ENCODE measurements around the gene GTF2IRD2. TPM values are rescaled to one million over a fixed set of nuclear protein-coding genes. Genes with fewer than 3 reads are reported as not detected.
A peak's percentile ranks its signal among the peaks of the same experiment; 100 is the strongest.
"Not testable (repeated sequence)": the region's sequence is repeated elsewhere in the genome, so short reads cannot be mapped to it uniquely, and the experiment has no call there.

The GTF2IRD2 gene
- total and polyA plus RNA-seq, 7 experiments from 2014 or later: 12.1 to 44.1 (median 23.0) TPM

DNA sequence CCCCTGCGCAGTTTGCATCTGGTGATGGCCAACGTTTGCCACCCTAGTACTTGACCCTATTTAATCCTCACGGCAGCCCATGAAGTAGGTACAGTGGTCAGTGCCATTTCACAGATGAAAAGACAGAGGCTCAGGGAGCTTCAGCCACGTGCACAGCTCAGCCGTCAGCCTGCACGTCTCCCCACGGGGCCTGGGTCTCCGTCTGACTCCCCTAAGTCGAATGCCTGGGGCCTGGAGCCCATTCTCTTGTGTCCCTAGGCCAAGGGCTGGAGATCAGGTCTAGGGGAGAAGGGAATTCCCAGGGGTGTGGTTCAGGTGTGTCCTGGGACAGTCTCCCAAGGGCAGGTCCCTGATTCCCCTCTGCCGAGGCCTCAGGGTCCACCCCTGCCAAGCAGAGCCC, 84.4 kb downstream of the GTF2IRD2 start:
- ATAC-seq: not testable (repeated sequence)

DNA sequence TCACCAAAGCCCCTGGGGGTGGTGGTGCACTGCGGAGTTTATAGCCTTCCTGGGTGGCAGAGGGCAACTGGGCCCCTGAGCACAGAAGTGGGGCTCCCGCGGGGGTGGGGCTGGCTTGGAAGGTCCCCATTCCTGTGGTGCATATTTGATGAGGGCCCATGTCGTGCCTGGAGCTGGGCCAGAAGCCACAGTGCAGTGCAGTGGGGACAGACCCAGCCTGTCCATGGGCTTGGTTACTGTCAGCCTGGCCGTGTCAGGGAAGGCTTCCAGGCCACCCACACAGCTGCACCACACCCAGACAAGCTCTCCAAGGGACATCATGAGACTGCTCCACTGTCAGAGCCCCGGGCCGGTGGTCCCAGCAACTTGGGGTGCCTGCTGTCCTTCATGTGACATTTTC, 84.9 kb downstream of the GTF2IRD2 start:
- H3K9me3 Mint-ChIP-seq; H3K4me1 ChIP-seq (ENCODE audit: control insufficient read depth in 2 of 2, insufficient read depth in 2 of 2, low read length in 2 of 2); H3K27ac ChIP-seq (ENCODE audit: low read depth, low read length); H3K4me3 ChIP-seq (ENCODE audit: low read length); ATAC-seq; H3K9me3 ChIP-seq (ENCODE audit: control insufficient read depth in 2 of 3, low read length in 3 of 3); H3K36me3 ChIP-seq (ENCODE audit: control insufficient read depth in 2 of 3, insufficient read depth in 3 of 3, low read length in 3 of 3); CTCF ChIA-PET; H3K4me3 Mint-ChIP-seq; intact Hi-C loops (cut with micrococcal nuclease); H3K27me3 ChIP-seq (ENCODE audit: control insufficient read depth in 2 of 2, insufficient read depth in 2 of 2, low read length in 2 of 2); POLR2A ChIA-PET; H3K36me3 Mint-ChIP-seq; H3K27ac Mint-ChIP-seq; H3K4me1 Mint-ChIP-seq; H3K27me3 Mint-ChIP-seq; DNase-seq: not testable (repeated sequence)

More for the DNA sequence above, 84.4 kb downstream of the GTF2IRD2 start:
- H3K27ac ChIP-seq (ENCODE audit: low read depth, low read length); H3K9me3 Mint-ChIP-seq; H3K27ac Mint-ChIP-seq; DNase-seq; H3K36me3 ChIP-seq (ENCODE audit: control insufficient read depth in 2 of 3, insufficient read depth in 3 of 3, low read length in 3 of 3); H3K4me1 Mint-ChIP-seq; H3K4me1 ChIP-seq (ENCODE audit: control insufficient read depth in 2 of 2, insufficient read depth in 2 of 2, low read length in 2 of 2); POLR2A ChIA-PET; H3K36me3 Mint-ChIP-seq; H3K9me3 ChIP-seq (ENCODE audit: control insufficient read depth in 2 of 3, low read length in 3 of 3); H3K27me3 Mint-ChIP-seq; H3K27me3 ChIP-seq (ENCODE audit: control insufficient read depth in 2 of 2, insufficient read depth in 2 of 2, low read length in 2 of 2); CTCF ChIA-PET; H3K4me3 Mint-ChIP-seq; H3K4me3 ChIP-seq (ENCODE audit: low read length); intact Hi-C loops (cut with micrococcal nuclease): not testable (repeated sequence)

DNA sequence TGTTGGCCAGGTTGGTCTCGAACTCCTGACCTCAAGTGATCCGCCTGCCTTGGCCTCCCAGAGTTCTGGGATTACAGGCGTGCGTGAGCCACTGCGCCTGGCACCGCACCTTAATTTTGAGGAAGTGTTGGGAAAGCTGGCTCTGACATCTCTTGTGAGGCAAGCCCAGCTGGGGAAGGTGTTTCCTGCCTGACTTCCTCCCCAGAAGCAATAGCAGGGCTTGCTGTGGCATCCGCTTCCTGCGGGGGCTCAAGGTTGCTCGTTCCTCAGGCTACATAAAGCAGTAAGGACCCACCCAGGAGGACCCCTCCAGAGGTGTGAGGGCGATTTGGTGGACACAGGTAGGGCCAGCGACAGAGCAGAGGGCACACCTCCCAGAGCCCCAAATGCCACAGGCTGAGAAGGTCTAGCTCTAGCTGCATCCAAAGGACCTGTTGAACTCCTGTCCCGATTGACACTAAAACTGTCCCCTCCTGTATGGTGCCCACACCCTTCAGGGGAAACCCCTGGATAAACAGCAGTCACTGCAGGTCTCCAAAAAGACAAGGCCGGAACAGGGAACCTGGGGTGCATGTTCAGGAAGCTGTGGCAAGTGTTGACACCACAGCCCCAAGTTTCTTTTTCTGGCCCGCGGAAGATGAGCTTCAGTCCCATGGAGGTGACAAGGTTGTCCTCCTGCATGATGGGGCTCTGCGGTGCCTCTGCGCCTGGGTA, 86.0 kb downstream of the GTF2IRD2 start:
- H3K4me1 Mint-ChIP-seq: not testable (repeated sequence)

DNA sequence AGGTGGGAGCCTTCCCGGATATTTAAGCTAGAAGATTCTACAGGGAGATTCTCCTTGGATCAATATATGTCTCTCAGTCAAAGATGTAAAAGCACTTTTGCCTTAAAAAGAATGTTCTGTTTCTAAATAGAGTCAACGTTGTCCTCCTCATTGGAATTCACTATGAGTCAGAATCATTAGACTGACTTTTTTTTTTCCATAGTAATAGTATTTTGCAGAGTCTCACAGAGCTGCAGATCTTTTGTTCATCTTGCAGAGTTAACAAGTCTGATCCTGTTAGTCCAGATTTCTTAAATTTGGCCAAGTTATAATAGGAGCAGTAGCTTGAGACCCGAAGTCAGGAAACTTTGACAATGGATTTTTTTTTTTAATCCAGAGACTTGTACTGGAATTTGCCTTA, 92.4 kb downstream of the GTF2IRD2 start:
- H3K27me3 ChIP-seq (ENCODE audit: control insufficient read depth in 2 of 2, insufficient read depth in 2 of 2, low read length in 2 of 2); H3K4me3 ChIP-seq (ENCODE audit: low read length); POLR2A ChIA-PET; H3K4me3 Mint-ChIP-seq; H3K27me3 Mint-ChIP-seq; H3K9me3 Mint-ChIP-seq; CTCF ChIA-PET; H3K36me3 ChIP-seq (ENCODE audit: control insufficient read depth in 2 of 3, insufficient read depth in 3 of 3, low read length in 3 of 3); H3K27ac ChIP-seq (ENCODE audit: low read depth, low read length); H3K36me3 Mint-ChIP-seq; H3K27ac Mint-ChIP-seq; H3K4me1 ChIP-seq (ENCODE audit: control insufficient read depth in 2 of 2, insufficient read depth in 2 of 2, low read length in 2 of 2); H3K9me3 ChIP-seq (ENCODE audit: control insufficient read depth in 2 of 3, low read length in 3 of 3); DNase-seq; ATAC-seq; intact Hi-C loops (cut with micrococcal nuclease); H3K4me1 Mint-ChIP-seq: not testable (repeated sequence)

More for the DNA sequence above, 86.0 kb downstream of the GTF2IRD2 start:
- H3K27me3 Mint-ChIP-seq; H3K9me3 ChIP-seq (ENCODE audit: control insufficient read depth in 2 of 3, low read length in 3 of 3); H3K9me3 Mint-ChIP-seq; H3K4me1 ChIP-seq (ENCODE audit: control insufficient read depth in 2 of 2, insufficient read depth in 2 of 2, low read length in 2 of 2); H3K27ac Mint-ChIP-seq; H3K36me3 Mint-ChIP-seq; DNase-seq; intact Hi-C loops (cut with micrococcal nuclease); H3K4me3 ChIP-seq (ENCODE audit: low read length); H3K4me3 Mint-ChIP-seq; CTCF ChIA-PET; H3K27ac ChIP-seq (ENCODE audit: low read depth, low read length); H3K27me3 ChIP-seq (ENCODE audit: control insufficient read depth in 2 of 2, insufficient read depth in 2 of 2, low read length in 2 of 2); POLR2A ChIA-PET; H3K36me3 ChIP-seq (ENCODE audit: control insufficient read depth in 2 of 3, insufficient read depth in 3 of 3, low read length in 3 of 3): not testable (repeated sequence)
- ATAC-seq: peak; percentile 84

DNA sequence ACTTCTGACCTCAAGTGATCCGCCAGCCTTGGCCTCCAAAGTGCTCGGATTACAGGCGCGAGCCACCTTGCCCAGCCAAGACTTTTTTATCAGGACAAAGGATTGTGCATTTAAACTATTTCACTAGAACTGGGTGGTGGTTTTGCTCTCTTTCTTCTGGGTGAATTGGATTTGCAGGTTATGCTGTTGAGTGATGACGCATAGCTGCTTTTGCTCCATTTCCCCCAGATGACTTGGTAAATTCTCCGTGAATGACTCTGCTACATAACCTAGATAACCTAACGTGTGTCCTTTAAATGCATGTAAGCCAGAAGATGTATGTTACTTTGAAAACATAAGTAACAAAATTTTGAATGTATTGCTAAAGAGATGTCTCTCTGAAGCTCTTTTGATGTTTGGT, 93.1 kb downstream of the GTF2IRD2 start:
- H3K4me3 Mint-ChIP-seq; CTCF ChIA-PET; H3K4me1 Mint-ChIP-seq; H3K27me3 Mint-ChIP-seq; H3K4me1 ChIP-seq (ENCODE audit: control insufficient read depth in 2 of 2, insufficient read depth in 2 of 2, low read length in 2 of 2); H3K27me3 ChIP-seq (ENCODE audit: control insufficient read depth in 2 of 2, insufficient read depth in 2 of 2, low read length in 2 of 2); H3K9me3 ChIP-seq (ENCODE audit: control insufficient read depth in 2 of 3, low read length in 3 of 3); intact Hi-C loops (cut with micrococcal nuclease); H3K27ac Mint-ChIP-seq; H3K27ac ChIP-seq (ENCODE audit: low read depth, low read length); DNase-seq; H3K36me3 ChIP-seq (ENCODE audit: control insufficient read depth in 2 of 3, insufficient read depth in 3 of 3, low read length in 3 of 3); H3K9me3 Mint-ChIP-seq; H3K4me3 ChIP-seq (ENCODE audit: low read length); POLR2A ChIA-PET; H3K36me3 Mint-ChIP-seq: not testable (repeated sequence)
- peak; percentile 56 for ATAC-seq

DNA sequence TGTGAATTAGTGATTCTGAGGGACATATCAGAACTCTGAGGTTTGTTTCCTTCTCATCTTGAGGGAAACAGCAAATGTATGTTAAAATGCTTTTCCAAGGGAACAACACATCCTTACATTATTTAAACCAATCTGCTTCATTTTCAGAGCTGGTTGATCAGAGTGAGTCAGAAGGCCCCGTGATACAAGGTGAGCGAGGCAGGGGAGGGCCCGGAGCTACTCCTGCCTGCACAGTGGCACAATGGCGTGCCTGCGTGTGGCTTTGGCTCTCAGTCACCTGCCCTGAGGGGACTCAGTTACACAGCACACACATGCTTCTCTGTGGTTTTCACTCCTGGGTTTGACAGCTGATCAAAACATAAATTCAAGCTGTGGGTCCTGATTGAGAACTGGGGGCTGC, 94.7 kb downstream of the GTF2IRD2 start:
- H3K36me3 Mint-ChIP-seq; DNase-seq; H3K4me3 ChIP-seq (ENCODE audit: low read length); H3K27me3 ChIP-seq (ENCODE audit: control insufficient read depth in 2 of 2, insufficient read depth in 2 of 2, low read length in 2 of 2); intact Hi-C loops (cut with micrococcal nuclease); ATAC-seq; CTCF ChIA-PET; H3K9me3 ChIP-seq (ENCODE audit: control insufficient read depth in 2 of 3, low read length in 3 of 3); H3K4me1 ChIP-seq (ENCODE audit: control insufficient read depth in 2 of 2, insufficient read depth in 2 of 2, low read length in 2 of 2); POLR2A ChIA-PET; H3K36me3 ChIP-seq (ENCODE audit: control insufficient read depth in 2 of 3, insufficient read depth in 3 of 3, low read length in 3 of 3); H3K27ac Mint-ChIP-seq; H3K4me1 Mint-ChIP-seq; H3K9me3 Mint-ChIP-seq; H3K27ac ChIP-seq (ENCODE audit: low read depth, low read length); H3K27me3 Mint-ChIP-seq; H3K4me3 Mint-ChIP-seq: not testable (repeated sequence)

DNA sequence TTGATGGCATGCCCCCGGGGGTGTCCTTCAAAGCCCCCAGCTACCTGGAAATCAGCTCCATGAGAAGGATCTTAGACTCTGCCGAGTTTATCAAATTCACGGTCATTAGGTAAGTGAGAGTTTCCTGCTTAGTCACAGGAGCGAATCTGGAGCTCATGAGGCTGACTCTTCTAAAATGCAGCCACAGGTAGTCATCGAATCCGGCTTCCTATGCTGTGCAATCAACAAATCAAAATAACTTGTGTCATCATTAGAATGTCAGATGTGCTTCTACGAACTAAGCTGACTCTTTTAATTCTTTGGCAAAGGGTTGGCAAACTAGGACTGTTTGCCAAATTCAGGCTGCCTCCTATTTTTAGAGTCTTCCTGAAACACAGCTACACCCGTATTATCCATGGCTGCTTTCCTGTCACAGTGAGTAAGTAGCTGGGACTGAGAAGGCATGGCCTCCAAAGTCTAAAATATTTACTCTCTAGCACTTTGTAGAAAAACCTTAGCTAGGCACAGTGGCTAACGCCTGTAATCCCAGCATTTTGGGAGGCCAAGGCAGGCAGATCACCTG, 97.4 kb downstream of the GTF2IRD2 start:
- CTCF ChIA-PET; H3K27ac ChIP-seq (ENCODE audit: low read depth, low read length); H3K27ac Mint-ChIP-seq; H3K27me3 Mint-ChIP-seq; intact Hi-C loops (cut with micrococcal nuclease); ATAC-seq; H3K4me3 ChIP-seq (ENCODE audit: low read length); H3K9me3 ChIP-seq (ENCODE audit: control insufficient read depth in 2 of 3, low read length in 3 of 3); DNase-seq; H3K4me1 Mint-ChIP-seq; H3K4me3 Mint-ChIP-seq; H3K36me3 Mint-ChIP-seq; H3K4me1 ChIP-seq (ENCODE audit: control insufficient read depth in 2 of 2, insufficient read depth in 2 of 2, low read length in 2 of 2); H3K36me3 ChIP-seq (ENCODE audit: control insufficient read depth in 2 of 3, insufficient read depth in 3 of 3, low read length in 3 of 3); POLR2A ChIA-PET; H3K9me3 Mint-ChIP-seq; H3K27me3 ChIP-seq (ENCODE audit: control insufficient read depth in 2 of 2, insufficient read depth in 2 of 2, low read length in 2 of 2): not testable (repeated sequence)
